Measurements from ENCODE around the gene CREB3L2.
"Not testable (repeated sequence)": the region's sequence is repeated elsewhere in the genome, so short reads cannot be mapped to it uniquely, and the experiment has no call there.

The CREB3L2 gene, protein sequence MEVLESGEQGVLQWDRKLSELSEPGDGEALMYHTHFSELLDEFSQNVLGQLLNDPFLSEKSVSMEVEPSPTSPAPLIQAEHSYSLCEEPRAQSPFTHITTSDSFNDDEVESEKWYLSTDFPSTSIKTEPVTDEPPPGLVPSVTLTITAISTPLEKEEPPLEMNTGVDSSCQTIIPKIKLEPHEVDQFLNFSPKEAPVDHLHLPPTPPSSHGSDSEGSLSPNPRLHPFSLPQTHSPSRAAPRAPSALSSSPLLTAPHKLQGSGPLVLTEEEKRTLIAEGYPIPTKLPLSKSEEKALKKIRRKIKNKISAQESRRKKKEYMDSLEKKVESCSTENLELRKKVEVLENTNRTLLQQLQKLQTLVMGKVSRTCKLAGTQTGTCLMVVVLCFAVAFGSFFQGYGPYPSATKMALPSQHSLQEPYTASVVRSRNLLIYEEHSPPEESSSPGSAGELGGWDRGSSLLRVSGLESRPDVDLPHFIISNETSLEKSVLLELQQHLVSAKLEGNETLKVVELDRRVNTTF

DNA sequence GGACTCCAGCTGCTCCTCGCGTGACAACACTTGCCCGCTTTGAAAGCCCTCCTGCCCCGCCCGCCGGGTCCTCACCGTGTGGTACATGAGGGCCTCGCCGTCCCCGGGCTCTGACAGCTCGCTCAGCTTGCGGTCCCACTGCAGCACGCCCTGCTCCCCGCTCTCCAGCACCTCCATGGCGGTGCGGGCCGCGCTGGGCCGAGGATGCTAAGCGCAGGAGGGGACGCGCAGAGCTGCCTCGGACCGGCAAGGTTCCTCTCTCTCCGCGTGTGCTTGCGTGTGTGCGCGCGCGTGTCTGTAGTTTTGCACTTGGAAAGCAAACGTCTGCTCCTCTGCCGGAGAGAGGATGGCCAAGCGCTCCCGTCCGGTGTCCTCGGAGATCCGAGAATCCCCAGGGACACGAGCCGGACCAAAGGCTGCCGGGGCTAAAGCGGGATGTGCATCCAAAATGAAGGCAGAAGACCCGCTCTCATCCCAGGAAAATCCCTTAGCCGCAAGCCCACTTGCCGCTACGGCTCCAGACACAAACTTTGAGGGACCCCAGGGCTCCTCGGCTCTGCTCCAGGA, at the start of gene CREB3L2:
Gene CREB3L2, minus strand, starts transcription at position 558 of the 567 bp plus-strand sequence. Its CDS starts 381 bp downstream, at position 177.
- intact Hi-C loops (cut with DNase I) = no loop called here
- peak in 40 of 42 donors; percentile 32 to 83 (median 65) for DNase-seq

DNA sequence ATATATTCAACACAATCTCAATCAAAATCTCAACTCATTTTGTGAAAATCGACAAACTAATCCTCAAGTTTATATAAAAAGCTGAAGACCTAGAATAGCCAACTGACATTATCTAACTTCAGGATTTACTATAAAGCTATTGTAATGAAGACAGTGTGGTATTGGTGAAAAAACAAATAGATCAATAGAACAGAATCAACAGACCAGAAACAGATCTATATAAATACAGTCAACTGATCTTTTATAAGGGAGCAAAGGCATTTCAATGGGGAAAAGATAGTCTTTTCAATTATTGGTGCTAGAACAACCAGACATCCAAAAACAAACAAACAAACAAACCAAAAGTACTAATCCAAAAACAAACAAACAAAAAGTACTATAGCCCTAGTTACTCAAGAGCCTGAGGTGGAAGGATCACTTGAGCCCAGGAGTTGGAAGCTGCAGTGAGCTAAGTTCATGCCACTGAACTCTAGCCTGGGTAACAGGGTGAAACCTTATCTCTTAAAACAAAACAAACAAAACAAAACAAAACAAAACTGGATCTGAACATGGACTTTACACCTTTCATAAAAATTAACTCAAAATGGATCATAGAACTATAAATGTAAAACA, 47.7 kb upstream of the CREB3L2 start:
- no peak for DNase-seq

DNA sequence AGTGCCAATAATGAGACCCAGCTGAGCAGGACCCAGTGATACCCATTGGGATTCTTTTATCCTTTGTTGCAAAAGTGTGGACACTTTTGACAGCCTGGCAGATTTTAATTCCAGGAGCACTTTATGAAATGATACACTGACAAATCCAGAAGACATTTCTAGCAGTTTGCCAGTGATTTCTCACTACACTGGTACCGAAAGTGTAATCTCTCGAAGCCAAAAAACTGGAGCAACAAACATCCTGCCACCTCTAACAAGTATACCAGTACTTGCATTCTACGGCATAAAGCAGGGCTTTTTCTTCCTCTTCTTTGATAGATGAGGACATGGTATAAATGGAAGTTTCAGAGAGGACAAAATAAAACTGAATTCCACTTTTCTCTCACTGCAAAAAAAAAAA, 46.0 kb upstream of the CREB3L2 start:
- no peak for DNase-seq
- intact Hi-C loops (cut with DNase I) = no loop called here

More for the DNA sequence above, 47.7 kb upstream of the CREB3L2 start:
- intact Hi-C loops (cut with DNase I) = no loop called here

DNA sequence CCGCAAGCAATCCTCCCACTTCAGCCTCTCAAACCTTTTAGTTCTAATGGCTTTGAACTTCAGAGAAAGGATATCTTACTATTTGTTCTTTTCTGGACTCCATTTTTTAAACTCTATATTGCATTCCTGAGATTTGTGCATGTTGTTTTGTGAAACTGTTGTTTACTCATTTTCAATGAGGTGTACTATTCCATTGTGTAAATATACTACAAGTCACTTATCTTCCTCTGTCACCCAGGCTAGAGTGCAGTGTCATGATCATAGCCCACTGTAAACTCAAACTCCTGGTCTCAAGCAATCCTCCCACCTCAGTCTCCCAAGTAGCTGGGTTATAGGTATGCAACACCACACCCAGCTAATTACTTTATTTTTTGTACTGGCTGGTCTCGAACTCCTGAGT, 43.0 kb upstream of the CREB3L2 start:
- no peak for DNase-seq

DNA sequence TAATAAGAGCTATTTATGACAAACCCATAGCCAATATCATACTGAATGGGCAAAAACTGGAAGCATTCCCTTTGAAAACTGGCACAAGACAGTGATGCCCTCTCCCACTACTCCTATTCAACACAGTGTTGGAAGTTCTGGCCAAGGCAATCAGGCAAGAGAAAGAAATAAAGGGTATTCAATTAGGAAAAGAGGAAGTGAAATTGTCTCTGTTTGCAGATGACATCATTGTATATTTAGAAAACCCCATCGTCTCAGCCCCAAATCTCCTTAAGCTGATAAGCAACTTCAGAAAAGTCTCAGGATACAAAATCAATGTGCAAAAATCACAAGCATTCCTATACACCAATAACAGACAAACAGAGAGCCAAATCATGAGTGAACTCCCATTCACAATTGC, 38.2 kb upstream of the CREB3L2 start:
- DNase-seq; intact Hi-C loops (cut with DNase I): not testable (repeated sequence)

More for the DNA sequence above, 43.0 kb upstream of the CREB3L2 start:
- intact Hi-C loops (cut with DNase I) = no loop called here

DNA sequence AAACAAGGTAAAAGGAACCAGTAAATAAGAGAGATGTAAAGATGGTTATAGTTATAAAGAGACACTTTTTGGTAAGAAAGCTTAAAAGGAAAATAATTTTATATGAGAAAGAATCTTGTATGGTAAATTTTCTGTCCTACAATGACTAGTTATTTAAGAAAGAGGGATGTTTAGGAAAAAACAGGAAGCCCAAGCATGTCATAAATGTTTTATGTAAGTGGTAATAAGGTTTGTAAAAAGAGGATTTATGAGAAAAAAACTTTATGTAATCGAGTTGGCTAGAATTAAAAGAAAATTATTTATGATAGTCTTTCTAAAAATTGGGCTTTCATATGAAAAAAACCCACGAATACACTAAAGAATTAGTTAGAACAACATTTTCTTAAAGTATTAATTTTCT, 34.2 kb upstream of the CREB3L2 start:
- no peak for DNase-seq
- intact Hi-C loops (cut with DNase I) = no loop called here

DNA sequence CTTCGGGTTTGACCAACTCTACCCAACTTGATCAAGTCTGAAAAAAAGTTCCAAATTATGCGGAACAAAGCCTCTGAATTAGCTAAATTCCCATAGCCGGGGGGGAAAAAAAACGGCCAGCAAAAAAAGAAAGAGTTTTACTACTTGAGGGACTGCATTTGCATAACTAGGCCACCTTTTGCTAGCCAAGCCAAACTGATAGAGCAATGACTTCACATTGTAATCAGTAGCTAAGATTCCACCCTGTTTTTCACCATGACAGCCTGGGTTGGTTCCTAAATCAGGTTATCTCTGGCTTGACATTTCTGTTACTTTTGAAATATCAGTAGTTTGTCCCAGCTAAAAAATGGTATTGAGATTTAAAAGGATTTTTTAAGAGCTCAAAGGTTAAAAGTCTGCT, 31.4 kb upstream of the CREB3L2 start:
- intact Hi-C loops (cut with DNase I) = no loop called here
- no peak for DNase-seq

DNA sequence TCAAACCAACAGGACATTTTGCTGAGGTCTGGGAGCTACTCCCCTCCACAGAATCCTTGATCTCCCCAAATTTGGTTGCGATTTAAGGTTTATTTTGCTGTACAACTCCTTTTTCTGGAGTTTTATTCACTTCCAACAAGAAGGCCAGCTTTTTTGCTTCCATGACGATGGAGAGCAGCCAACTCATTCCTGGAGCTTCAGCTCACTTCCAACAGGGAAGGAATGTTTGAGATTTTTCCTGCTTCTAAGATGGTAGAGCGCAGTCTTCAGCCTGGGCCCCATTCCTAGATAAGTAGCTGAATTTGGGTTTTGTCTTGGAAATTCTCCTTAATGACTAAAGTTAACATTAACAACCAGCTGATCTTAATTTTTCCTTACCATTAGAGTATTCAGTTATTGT, 30.9 kb upstream of the CREB3L2 start:
- intact Hi-C loops (cut with DNase I) = no loop called here
- DNase-seq = no peak

DNA sequence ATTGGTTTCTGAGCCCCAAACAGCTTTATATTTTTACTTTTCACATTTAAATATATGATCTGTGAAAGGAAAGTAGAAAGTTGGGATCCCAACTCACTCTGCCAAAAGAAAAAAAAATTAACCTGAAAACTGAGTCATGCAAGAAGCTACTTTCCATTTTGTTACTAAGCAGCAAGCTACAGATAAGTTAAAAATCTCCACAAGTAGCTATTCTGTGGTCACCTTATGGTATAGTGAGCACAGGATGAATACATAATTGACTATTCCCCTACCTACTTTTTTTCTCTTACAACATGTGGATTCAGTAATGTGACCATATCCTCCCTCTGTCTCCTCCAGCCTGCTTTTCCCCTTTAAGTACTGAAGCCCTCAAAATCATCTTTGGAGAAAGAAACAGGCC, 30.3 kb upstream of the CREB3L2 start:
- no peak for DNase-seq
- intact Hi-C loops (cut with DNase I) = no loop called here

DNA sequence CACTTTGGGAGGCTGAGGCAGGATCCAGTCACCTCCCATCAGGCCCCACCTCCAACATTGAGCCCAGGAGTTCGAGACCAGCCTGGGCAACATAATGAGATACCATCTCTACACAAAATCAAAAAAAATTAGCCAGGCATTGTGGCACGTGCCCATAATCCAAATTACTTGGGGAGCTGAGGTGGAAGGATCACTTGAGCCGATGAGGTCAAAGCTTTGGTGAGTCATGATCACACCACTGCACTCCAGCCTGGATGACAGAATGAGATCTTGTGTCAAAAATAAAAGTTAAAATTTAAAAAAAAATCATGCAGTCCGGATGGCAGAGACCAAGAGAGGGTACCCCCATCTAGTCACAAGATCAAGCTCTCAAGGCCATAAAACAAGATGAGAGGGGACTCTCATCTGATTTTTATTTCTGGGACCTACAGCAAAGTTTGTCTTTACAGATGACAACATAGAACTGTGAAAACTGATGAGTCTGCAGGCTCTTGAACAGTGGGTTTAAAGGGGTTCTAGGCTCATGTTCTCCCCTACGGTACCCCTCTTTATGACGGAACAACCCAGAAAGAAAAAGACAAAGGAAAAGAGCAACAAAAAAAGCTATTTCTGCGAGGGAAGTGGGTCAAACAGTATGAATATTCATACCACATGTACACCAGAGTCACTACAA, 28.9 kb upstream of the CREB3L2 start:
- intact Hi-C loops (cut with DNase I) = no loop called here
- DNase-seq = no peak

DNA sequence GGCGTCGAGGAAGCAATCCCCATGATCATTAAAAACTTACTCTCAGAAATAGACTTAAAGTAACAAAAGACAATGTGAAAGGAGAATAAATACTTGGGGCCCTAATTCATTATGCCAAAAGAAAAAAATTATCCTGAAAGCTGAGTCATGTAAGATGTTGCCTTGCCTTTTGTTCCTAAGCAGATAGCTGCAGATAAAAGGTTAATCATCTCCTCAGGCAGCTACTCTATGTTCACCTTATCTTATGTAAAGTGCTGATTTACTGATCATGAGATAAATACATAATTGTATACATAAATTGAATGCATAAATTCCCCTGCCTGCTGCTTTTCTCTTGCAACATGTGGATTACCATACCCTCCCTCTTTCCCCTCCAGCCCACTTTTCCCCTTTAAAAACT, 28.1 kb upstream of the CREB3L2 start:
- intact Hi-C loops (cut with DNase I) = no loop called here

DNA sequence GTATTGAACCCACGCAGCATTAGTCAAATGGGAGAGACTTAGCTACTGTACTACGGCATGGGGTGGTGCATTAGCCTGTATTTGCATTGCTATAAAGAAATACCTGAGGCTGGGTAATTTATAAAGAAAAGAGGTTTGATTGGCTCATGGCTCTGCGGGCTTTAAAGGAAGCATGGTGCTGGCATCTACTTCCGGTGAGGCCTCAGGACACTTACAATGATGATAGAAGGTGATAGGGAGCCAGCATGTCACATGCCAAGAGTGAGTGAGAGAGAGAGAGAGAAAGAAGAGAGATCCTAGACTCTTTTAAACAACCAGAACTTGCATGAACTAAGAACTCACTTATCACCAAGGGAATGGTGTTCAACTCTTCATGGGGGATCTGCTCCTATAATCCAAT, 27.2 kb upstream of the CREB3L2 start:
- DNase-seq = no peak
- intact Hi-C loops (cut with DNase I) = no loop called here

More for the DNA sequence above, 28.1 kb upstream of the CREB3L2 start:
- no peak for DNase-seq

DNA sequence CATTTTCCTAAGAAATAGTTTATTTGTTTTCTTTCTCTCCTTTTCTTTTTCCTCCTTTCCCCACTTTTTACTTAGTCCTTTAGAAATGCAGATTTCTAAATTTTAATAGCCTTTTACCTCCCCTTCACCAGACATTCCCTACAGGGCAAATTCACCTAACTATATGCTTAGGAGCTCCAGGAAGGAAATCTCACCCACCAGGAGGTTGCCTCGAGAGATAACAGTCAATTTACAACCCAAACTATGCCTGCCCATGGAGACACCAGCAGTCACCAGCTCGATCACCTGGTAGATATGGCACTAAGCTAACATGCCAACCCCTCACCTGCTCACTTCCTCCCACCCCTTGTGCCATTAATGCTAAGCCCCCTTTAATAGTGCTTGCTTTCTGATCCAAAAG, 25.2 kb upstream of the CREB3L2 start:
- intact Hi-C loops (cut with DNase I) = no loop called here

DNA sequence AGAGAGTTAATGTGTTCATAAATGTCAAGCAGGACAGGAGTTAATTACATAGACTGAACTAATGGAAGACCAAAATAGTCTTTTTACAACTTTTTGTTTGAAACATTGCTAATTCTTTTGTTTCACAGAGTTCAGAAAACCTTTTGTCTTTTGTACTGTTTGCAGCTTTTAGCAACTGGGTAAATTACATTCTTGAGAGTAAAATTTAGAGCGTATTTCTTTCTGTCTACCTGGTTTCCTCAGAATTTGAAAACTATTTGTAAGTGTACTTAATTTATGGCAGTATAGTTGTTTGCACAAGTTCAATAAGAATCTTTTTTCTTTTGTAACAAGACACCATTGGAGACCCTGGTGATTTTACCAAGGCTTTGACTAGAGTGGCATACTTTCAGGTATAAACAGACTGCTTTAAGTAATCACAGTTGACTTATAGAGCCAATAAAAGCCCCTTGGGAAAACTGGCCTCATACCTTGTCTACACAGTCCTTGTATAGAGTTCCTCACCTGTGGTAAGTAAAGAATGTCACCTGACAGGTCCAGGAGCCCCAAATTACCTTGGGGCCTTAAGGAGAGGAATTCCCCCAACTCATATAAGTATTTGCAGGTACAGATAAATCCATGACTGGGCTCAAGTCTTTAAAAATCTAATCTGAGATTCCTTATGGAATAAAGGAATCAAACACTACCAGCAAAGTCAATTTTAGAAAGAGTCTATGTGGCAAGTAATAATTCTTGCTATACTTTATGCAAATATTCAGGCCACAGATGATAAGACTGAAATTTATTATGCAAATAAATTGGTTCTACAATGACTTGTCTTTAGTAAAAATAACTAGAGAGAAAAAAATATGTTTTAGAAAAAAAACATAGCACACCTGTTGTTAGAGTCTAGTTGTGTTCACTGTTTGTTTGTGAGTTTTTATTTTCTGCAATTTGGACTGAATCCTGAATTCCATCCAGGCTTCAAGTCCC, 23.6 kb upstream of the CREB3L2 start:
- intact Hi-C loops (cut with DNase I) = no loop called here
- DNase-seq = no peak

More for the DNA sequence above, 25.2 kb upstream of the CREB3L2 start:
- no peak for DNase-seq

DNA sequence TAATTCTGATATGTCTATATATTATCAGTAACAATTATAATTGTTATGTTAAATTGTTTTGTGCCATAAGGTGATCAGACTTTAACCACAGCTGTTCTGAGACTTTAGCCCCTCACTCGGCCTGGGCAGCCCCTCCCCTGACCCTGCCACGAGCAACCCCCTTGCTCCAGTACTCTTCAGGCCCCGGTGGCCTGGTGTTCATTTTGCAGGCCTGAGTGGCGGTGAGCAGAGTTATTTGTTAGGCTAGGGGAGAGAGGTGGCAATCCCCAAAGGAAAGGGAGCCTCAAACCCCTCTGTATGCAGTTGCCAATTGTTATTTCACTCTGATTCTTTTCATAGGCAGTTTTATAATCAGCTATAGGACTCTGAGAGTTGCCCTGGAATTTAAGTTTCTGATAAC, 22.9 kb upstream of the CREB3L2 start:
- no peak for DNase-seq
- intact Hi-C loops (cut with DNase I) = no loop called here

DNA sequence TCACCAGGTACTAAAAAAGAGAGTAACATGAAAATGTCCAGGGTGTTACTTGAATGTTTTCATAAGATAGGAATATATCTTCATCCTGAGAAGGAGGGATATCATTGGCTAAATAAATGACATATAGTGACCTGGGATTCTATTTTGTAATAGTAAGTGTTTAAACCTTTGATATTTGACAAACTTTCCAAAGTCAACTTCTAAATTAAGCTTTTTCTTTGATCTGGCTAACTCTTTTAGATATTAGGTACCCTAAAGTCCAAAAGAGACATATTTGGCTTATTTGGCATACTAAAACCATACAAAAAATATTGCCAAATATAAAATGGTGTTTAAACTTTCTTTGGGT, 22.4 kb upstream of the CREB3L2 start:
- intact Hi-C loops (cut with DNase I) = no loop called here
- DNase-seq = no peak

DNA sequence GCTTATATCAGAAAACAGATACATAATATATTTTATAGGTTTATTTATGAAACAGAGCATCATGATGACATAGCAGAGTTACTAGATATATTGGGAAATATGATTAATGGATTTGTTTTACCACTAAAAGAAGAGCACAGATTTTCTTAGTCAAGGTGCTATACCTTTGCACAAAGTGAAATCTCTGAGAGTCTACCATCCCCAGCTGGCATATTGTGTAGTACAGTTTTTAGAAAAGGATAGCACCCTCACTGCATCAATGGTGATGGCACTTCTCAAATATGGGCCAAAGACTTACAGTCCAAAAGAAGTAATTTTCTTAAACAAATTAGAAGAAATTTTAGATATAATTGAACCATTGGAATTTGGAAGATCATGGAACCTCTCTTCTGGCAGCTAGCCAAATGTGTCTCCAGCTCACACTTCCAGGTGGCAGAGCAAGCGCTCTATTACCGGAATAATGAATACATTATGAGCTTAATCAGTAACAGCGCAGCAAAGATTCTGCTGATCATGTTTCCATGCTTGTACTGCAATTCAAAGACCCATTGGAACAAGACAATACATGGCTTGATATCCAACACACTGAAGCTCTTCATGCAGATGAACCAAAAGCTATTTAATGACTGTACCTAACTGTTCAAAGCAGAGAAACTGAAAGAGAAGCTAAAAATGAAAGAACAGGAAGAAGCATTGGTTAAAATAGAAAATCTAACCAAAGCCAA, 21.9 kb upstream of the CREB3L2 start:
- intact Hi-C loops (cut with DNase I) = no loop called here
- DNase-seq = no peak

DNA sequence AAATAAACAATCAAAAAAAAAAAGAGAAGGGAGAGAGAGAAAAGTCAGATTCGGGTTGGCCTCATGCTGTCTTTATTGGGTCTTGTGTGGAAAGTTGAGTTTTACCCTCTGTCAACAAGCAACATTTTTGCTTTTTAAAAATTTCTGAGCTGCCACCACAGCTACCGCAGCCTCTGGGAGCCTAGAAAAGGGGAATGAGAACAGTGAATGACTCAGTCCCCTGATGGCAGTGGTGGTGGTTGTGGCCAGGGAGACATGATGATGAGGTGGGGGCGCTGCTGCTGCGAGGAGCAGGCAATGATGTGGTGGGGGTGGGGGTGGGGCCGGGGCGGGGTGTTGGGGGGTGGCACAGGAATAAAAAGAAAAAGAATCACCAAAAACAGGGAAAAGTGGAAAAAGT, 20.0 kb upstream of the CREB3L2 start:
- intact Hi-C loops (cut with DNase I) = no loop called here
- no peak for DNase-seq

Measured in head of caudate nucleus (tissue), 42 donors.